22Rv1 (cell line): ENCODE measurements around the gene SMCO3.

ENCODE experiments used
- CTCF ChIP-seq: fragments of 450-650 bp; IDR thresholded peaks from 2 replicates; pipeline ENCODE4 v1.5.1; 2017; ENCODE audit warnings: mild to moderate bottlenecking
- ZFX ChIP-seq: fragments of 450-650 bp; IDR thresholded peaks from 2 replicates; pipeline ENCODE4 v1.6.1; 2017; ENCODE audit warnings: antibody characterized with exemption, borderline replicate concordance

- TF ChIP-seq CTCF (peak; percentile 53), ZFX (no peak)
Observed at GRCh38 chr12:14756334-14757143, 57.4 kb downstream of the SMCO3 start.
